HepG2 (cell line): ENCODE data around the gene AFF4. TPM values are rescaled to one million over a fixed set of nuclear protein-coding genes. Genes with fewer than 3 reads are reported as not detected.

ENCODE experiments used
- ARHGAP35 ChIP-seq: sonication (generic); formaldehyde crosslinking; IDR thresholded peaks from 2 replicates; pipeline ENCODE4 v1.9.0; 2022; ENCODE audit warnings: mild to moderate bottlenecking, inconsistent platforms, moderate library complexity, missing genetic modification reagents, borderline replicate concordance
- ATF6 ChIP-seq: sonication (generic); formaldehyde crosslinking; conservative IDR thresholded peaks from 2 replicates; pipeline ENCODE4 v1.4.0; 2020; ENCODE audit warnings: missing genetic modification reagents
- CCAR2 ChIP-seq: fragments of 200-400 bp; formaldehyde crosslinking; optimal IDR thresholded peaks from 2 replicates; pipeline ENCODE3; 2018; ENCODE audit warnings: low read depth, mild to moderate bottlenecking, low read length, moderate library complexity
- FOXK1 ChIP-seq: sonication (generic); formaldehyde crosslinking; IDR thresholded peaks from 2 replicates; pipeline ENCODE4 v1.4.0; 2020; ENCODE audit warnings: low read depth, missing genetic modification reagents, borderline replicate concordance
- GFI1 ChIP-seq: sonication (generic); formaldehyde crosslinking; IDR thresholded peaks from 2 replicates; pipeline ENCODE4 v1.5.0; 2020; ENCODE audit warnings: missing genetic modification reagents, mild to moderate bottlenecking, borderline replicate concordance
- HNRNPUL1 ChIP-seq: fragments of 200-400 bp; formaldehyde crosslinking; IDR thresholded peaks from 2 replicates; pipeline ENCODE4 v1.6.1; 2017; ENCODE audit warnings: low read depth, mild to moderate bottlenecking, low read length, moderate library complexity
- IRX3 ChIP-seq: sonication (generic); formaldehyde crosslinking; IDR thresholded peaks from 2 replicates; pipeline ENCODE4 v1.8.1; 2023; ENCODE audit warnings: mild to moderate bottlenecking, low read depth, missing genetic modification reagents, borderline replicate concordance
- KDM4B ChIP-seq: sonication (generic); formaldehyde crosslinking; IDR thresholded peaks from 2 replicates; pipeline ENCODE4 v1.4.0; 2020; ENCODE audit warnings: missing genetic modification reagents
- MAZ ChIP-seq, 2 experiments: sonication (generic) in 1 of 2; formaldehyde crosslinking in 1 of 2; IDR thresholded peaks; 2 replicates each; pipeline versions ENCODE4 v1.5.0 to v1.6.1; 2012 to 2020; ENCODE audit warnings: low read depth in 2 of 2, mild to moderate bottlenecking in 2 of 2, borderline replicate concordance in 1 of 2, improper control_type of control experiment in 1 of 2, low read length in 1 of 2, missing genetic modification reagents in 1 of 2, moderate library complexity in 1 of 2
- MTERF4 ChIP-seq: sonication (generic); formaldehyde crosslinking; IDR thresholded peaks from 2 replicates; pipeline ENCODE4 v1.8.0; 2023; ENCODE audit warnings: mild to moderate bottlenecking, missing genetic modification reagents
- MXD4 ChIP-seq: IDR thresholded peaks from 2 replicates; pipeline ENCODE4 v1.6.1; 2016; ENCODE audit warnings: mild to moderate bottlenecking, missing biosample characterization, missing genetic modification reagents
- SOX6 ChIP-seq, 2 experiments: fragments of 450-650 bp in 1 of 2; sonication (generic) in 1 of 2; formaldehyde crosslinking in 1 of 2; IDR thresholded peaks; 2 replicates each; pipeline versions ENCODE4 v1.4.0 to v1.6.1; 2017 to 2020; ENCODE audit warnings: antibody characterized with exemption in 1 of 2, mild to moderate bottlenecking in 1 of 2, missing genetic modification reagents in 1 of 2
- SPEN ChIP-seq: sonication (generic); formaldehyde crosslinking; IDR thresholded peaks from 2 replicates; pipeline ENCODE4 v1.5.1; 2020; ENCODE audit warnings: low read depth, mild to moderate bottlenecking, missing genetic modification reagents
- SSRP1 ChIP-seq: IDR thresholded peaks from 2 replicates; pipeline ENCODE4 v1.6.1; 2016; ENCODE audit warnings: control low read depth
- TEAD2 ChIP-seq: sonication (generic); formaldehyde crosslinking; IDR thresholded peaks from 2 replicates; pipeline ENCODE4 v1.9.0; 2021; ENCODE audit warnings: missing genetic modification reagents
- WIZ ChIP-seq: sonication (generic); formaldehyde crosslinking; IDR thresholded peaks from 2 replicates; pipeline ENCODE4 v1.5.1; 2020; ENCODE audit warnings: mild to moderate bottlenecking, missing genetic modification reagents
- ZKSCAN1 ChIP-seq: fragments of 150-350 bp; IDR thresholded peaks from 2 replicates; pipeline ENCODE4 v1.6.1; 2014; ENCODE audit warnings: low read length
- ZNF101 ChIP-seq: sonication (generic); formaldehyde crosslinking; IDR thresholded peaks from 2 replicates; pipeline ENCODE4 v1.4.0; 2020; ENCODE audit warnings: mild to moderate bottlenecking, low read depth, missing genetic modification reagents, borderline replicate concordance
- ZNF276 ChIP-seq: sonication (generic); formaldehyde crosslinking; IDR thresholded peaks from 2 replicates; pipeline ENCODE4 v1.4.0; 2020; ENCODE audit warnings: mild to moderate bottlenecking, low read depth, missing genetic modification reagents
- ZNF501 ChIP-seq: sonication (generic); formaldehyde crosslinking; IDR thresholded peaks from 2 replicates; pipeline ENCODE4 v1.5.1; 2020; ENCODE audit warnings: mild to moderate bottlenecking, moderate library complexity, missing genetic modification reagents
- ZNF513 ChIP-seq: sonication (generic); formaldehyde crosslinking; conservative IDR thresholded peaks from 2 replicates; pipeline ENCODE4 v1.5.0; 2020; ENCODE audit warnings: missing genetic modification reagents
- ZNF615 ChIP-seq: sonication (generic); formaldehyde crosslinking; IDR thresholded peaks from 2 replicates; pipeline ENCODE4 v1.5.0; 2020; ENCODE audit warnings: mild to moderate bottlenecking, missing genetic modification reagents, borderline replicate concordance
- polyA plus RNA-seq, 8 experiments: library from polyadenylated mRNA; depleted of rRNA in 3 of 8; stranded (reverse) in 7 of 8; unstranded in 1 of 8; fragments of >200 nt; fragmentation: Illumina TruSeq in 4 of 8; extraction: Trizol in 4 of 8; gene quantifications; 2 replicates each; pipeline versions ENCODE4 v1.2.1 to v1.2.3, GENCODE V29; 2011 to 2016; ENCODE audit warnings: low read depth in 4 of 8, missing spikeins in 1 of 8, mixed read lengths in 1 of 8; ENCODE audit not compliant: insufficient read depth in 1 of 8
- total RNA-seq, 5 experiments: library from RNA; depleted of rRNA; stranded (reverse); fragments of >200 nt; fragmentation: Illumina TruSeq; extraction: Trizol; gene quantifications; 2 replicates each; pipeline ENCODE4 v1.2.3, GENCODE V29; 2016; ENCODE audit warnings: low read depth in 1 of 5

Gene AFF4
- total and polyA plus RNA-seq, 2 of the 13 experiments (the other 11 are each of a cell fraction or from before 2014, with no cell fraction given), result 22.1 to 25.5 TPM

GRCh38 chr5:132829742-132830435 lies 133.5 kb downstream of the AFF4 start (continued):
- TF ChIP-seq ATF6 (CRISPR knock-in tag) (no peak), MTERF4 (CRISPR knock-in tag) (peak; percentile 58; the same call in 1 of the 2 replicates), ZNF615 (CRISPR knock-in tag) (0 out of 2 replicates have a peak, but pooled peaks have one; percentile 72), ZNF276 (CRISPR knock-in tag) (no peak), ARHGAP35 (CRISPR knock-in tag) (peak; percentile 77), MXD4 (CRISPR knock-in tag) (no peak), FOXK1 (no peak), HNRNPUL1 (no peak), ZNF513 (CRISPR knock-in tag) (0 out of 2 replicates have a peak, but pooled peaks have one; percentile 72), ZNF101 (CRISPR knock-in tag) (no peak), MAZ (IDR thresholded peaks at IDR 0.05; ENCODE audit: borderline replicate concordance, low read depth, low read length) (no peak; the same call in 1 of the 2 replicates), MAZ (CRISPR knock-in tag; IDR thresholded peaks at IDR 0.05; ENCODE audit: low read depth) (no peak), WIZ (0 out of 2 replicates have a peak, but pooled peaks have one; percentile 35), CCAR2 (no peak), GFI1 (CRISPR knock-in tag) (no peak; the same call in 1 of the 2 replicates), TEAD2 (CRISPR knock-in tag) (no peak), SOX6 (IDR thresholded peaks at IDR 0.05) (no peak), SOX6 (CRISPR knock-in tag; IDR thresholded peaks at IDR 0.05) (peak; percentile 62), SSRP1 (no peak; the same call in 1 of the 2 replicates), ZNF501 (0 out of 2 replicates have a peak, but pooled peaks have one; percentile 25), KDM4B (CRISPR knock-in tag) (peak; percentile 33; the same call in 1 of the 2 replicates), IRX3 (peak; percentile 34; the same call in 1 of the 2 replicates), ZKSCAN1 (no peak), SPEN (CRISPR knock-in tag) (peak; percentile 8; the same call in 1 of the 2 replicates)
